Astrocyte (in vitro differentiated cells and primary cell): Measurements from ENCODE around the gene LHFPL3.

Source experiments
- CTCF ChIP-seq: IDR thresholded peaks from 2 replicates; pipeline ENCODE4 v1.5.1; 2011; ENCODE audit warnings: low read depth, mild to moderate bottlenecking, inconsistent platforms, low read length, moderate library complexity; ENCODE audit not compliant: insufficient read depth
- EZH2 ChIP-seq: IDR thresholded peaks from 2 replicates; pipeline ENCODE4 v1.6.1; 2012; ENCODE audit warnings: mild to moderate bottlenecking, low read length, inconsistent platforms; ENCODE audit not compliant: insufficient read depth

- TF ChIP-seq CTCF = no peak
- TF ChIP-seq EZH2 = no peak
Observed at GRCh38 chr7:104784686-104785085, 456.3 kb downstream of the LHFPL3 start.
